H9 (cell line): Measurements from ENCODE around the gene HCN2. TPM values are rescaled to one million over a fixed set of nuclear protein-coding genes. Genes with fewer than 3 reads are reported as not detected.

Experiments
- DNase-seq: peaks from one replicate; pipeline ENCODE4 v3.0.0-alpha.2; 2017
- H2AFZ ChIP-seq: one replicate; pipeline ENCODE4 v1.6.1; 2013; ENCODE audit warnings: mild to moderate bottlenecking, low read length, control low read depth, moderate library complexity
- H2AK5ac ChIP-seq: 2 replicates; pipeline ENCODE4 v1.6.1; 2013; ENCODE audit warnings: low read length, control low read depth, mixed read lengths; ENCODE audit not compliant: insufficient read length
- H2BK120ac ChIP-seq: one replicate; pipeline ENCODE4 v1.6.1; 2013; ENCODE audit warnings: low read depth, mild to moderate bottlenecking, low read length, control low read depth, inconsistent platforms; ENCODE audit not compliant: poor library complexity, severe bottlenecking
- H2BK12ac ChIP-seq: 2 replicates; pipeline ENCODE4 v1.6.1; 2013; ENCODE audit warnings: low read length, control low read depth, mixed read lengths, low read depth; ENCODE audit not compliant: insufficient read length
- H2BK15ac ChIP-seq: 2 replicates; pipeline ENCODE4 v1.6.1; 2013; ENCODE audit warnings: low read depth, low read length, control low read depth
- H2BK20ac ChIP-seq: one replicate; pipeline ENCODE4 v1.6.1; 2013; ENCODE audit warnings: low read depth, mild to moderate bottlenecking, low read length, control low read depth, inconsistent platforms; ENCODE audit not compliant: poor library complexity, severe bottlenecking
- H2BK5ac ChIP-seq: 2 replicates; pipeline ENCODE4 v1.6.1; 2013; ENCODE audit warnings: low read length, control low read depth, mixed read lengths; ENCODE audit not compliant: insufficient read length
- H3K14ac ChIP-seq: 2 replicates; pipeline ENCODE4 v1.6.1; 2013; ENCODE audit warnings: low read length, control low read depth; ENCODE audit not compliant: insufficient read depth
- H3K18ac ChIP-seq: 2 replicates; pipeline ENCODE4 v1.6.1; 2013; ENCODE audit warnings: low read depth, mild to moderate bottlenecking, mixed read lengths, low read length, control low read depth; ENCODE audit not compliant: insufficient read length
- H3K23ac ChIP-seq: 2 replicates; pipeline ENCODE4 v1.6.1; 2013; ENCODE audit warnings: low read length, control low read depth, mixed read lengths, low read depth; ENCODE audit not compliant: insufficient read length
- H3K23me2 ChIP-seq: 2 replicates; pipeline ENCODE4 v1.6.1; 2013; ENCODE audit warnings: low read depth, mild to moderate bottlenecking, mixed read lengths, low read length, control low read depth; ENCODE audit not compliant: insufficient read length, poor library complexity, severe bottlenecking
- H3K27ac ChIP-seq: 2 replicates; pipeline ENCODE4 v1.5.1; 2013; ENCODE audit warnings: low read length, control low read depth, mixed read lengths, low read depth; ENCODE audit not compliant: insufficient read length
- H3K27me3 ChIP-seq: 2 replicates; pipeline ENCODE4 v1.6.1; 2013; ENCODE audit warnings: low read length, control low read depth, inconsistent platforms; ENCODE audit not compliant: insufficient read depth
- H3K4ac ChIP-seq: 2 replicates; pipeline ENCODE4 v1.6.1; 2013; ENCODE audit warnings: low read depth, mild to moderate bottlenecking, control low read depth, inconsistent platforms, low read length, moderate library complexity
- H3K4me1 ChIP-seq: 2 replicates; pipeline ENCODE4 v1.6.1; 2013; ENCODE audit warnings: low read length, control low read depth, inconsistent platforms; ENCODE audit not compliant: insufficient read depth
- H3K4me2 ChIP-seq: 2 replicates; pipeline ENCODE4 v1.6.1; 2013; ENCODE audit warnings: low read length, control low read depth, mixed read lengths; ENCODE audit not compliant: insufficient read length, insufficient read depth
- H3K56ac ChIP-seq: 2 replicates; pipeline ENCODE4 v1.6.1; 2013; ENCODE audit warnings: low read depth, mild to moderate bottlenecking, mixed read lengths, low read length, control low read depth; ENCODE audit not compliant: insufficient read length
- H3K79me1 ChIP-seq: 2 replicates; pipeline ENCODE4 v1.6.1; 2013; ENCODE audit warnings: low read depth, mild to moderate bottlenecking, moderate library complexity, low read length, control low read depth, inconsistent platforms; ENCODE audit not compliant: insufficient read depth, poor library complexity, severe bottlenecking
- H3K79me2 ChIP-seq: 2 replicates; pipeline ENCODE4 v1.6.1; 2013; ENCODE audit warnings: low read length, control low read depth, inconsistent platforms; ENCODE audit not compliant: insufficient read depth
- H3K9ac ChIP-seq: 2 replicates; pipeline ENCODE4 v1.6.1; 2013; ENCODE audit warnings: low read length, control low read depth, mixed read lengths; ENCODE audit not compliant: insufficient read length; ENCODE audit errors: extremely low read depth
- H3K9me3 ChIP-seq: one replicate; pipeline ENCODE4 v1.6.1; 2013; ENCODE audit warnings: low read depth, low read length, inconsistent platforms; ENCODE audit not compliant: control insufficient read depth
- H3T11ph ChIP-seq: one replicate; pipeline ENCODE4 v1.6.1; 2013; ENCODE audit warnings: mild to moderate bottlenecking, low read length, control low read depth, inconsistent platforms
- H4K20me1 ChIP-seq: one replicate; pipeline ENCODE4 v1.6.1; 2013; ENCODE audit not compliant: control insufficient read depth, insufficient read length, insufficient read depth
- H4K5ac ChIP-seq: 2 replicates; pipeline ENCODE4 v1.6.1; 2013; ENCODE audit warnings: low read depth, mild to moderate bottlenecking, mixed read lengths, low read length, control low read depth; ENCODE audit not compliant: insufficient read length
- H4K8ac ChIP-seq: replicated peaks from 2 replicates; pipeline ENCODE4 v1.6.1; 2013; ENCODE audit warnings: low read length, control low read depth, mixed read lengths, low read depth; ENCODE audit not compliant: insufficient read length
- H4K91ac ChIP-seq: 2 replicates; pipeline ENCODE4 v1.6.1; 2013; ENCODE audit warnings: low read depth, mild to moderate bottlenecking, moderate library complexity, mixed read lengths, low read length, control low read depth; ENCODE audit not compliant: insufficient read length
- H3K27ac Mint-ChIP-seq, 3 experiments: 2 replicates in 2 of 3; 3 replicates in 1 of 3; pipeline ENCODE4 v1.8.0; 2020 to 2021; ENCODE audit warnings: mixed read lengths in 3 of 3, mild to moderate bottlenecking in 1 of 3, moderate library complexity in 1 of 3
- H3K27me3 Mint-ChIP-seq: 2 replicates; pipeline ENCODE4 v1.8.0; 2021; ENCODE audit warnings: low read depth, mild to moderate bottlenecking, moderate library complexity, mixed read lengths
- H3K36me3 Mint-ChIP-seq, 3 experiments: 2 replicates in 2 of 3; 3 replicates in 1 of 3; pipeline ENCODE4 v1.8.0; 2020 to 2021; ENCODE audit warnings: low read depth in 3 of 3, mixed read lengths in 3 of 3; ENCODE audit not compliant: insufficient read depth in 1 of 3
- H3K4me1 Mint-ChIP-seq, 2 experiments: 2 replicates each; pipeline ENCODE4 v1.8.0; 2020; ENCODE audit warnings: mixed read lengths in 2 of 2
- H3K4me3 Mint-ChIP-seq, 2 experiments: 2 replicates in 1 of 2; 3 replicates in 1 of 2; pipeline ENCODE4 v1.8.0; 2020 to 2021; ENCODE audit warnings: mild to moderate bottlenecking in 2 of 2, mixed read lengths in 2 of 2, moderate library complexity in 1 of 2
- H3K9me3 Mint-ChIP-seq, 2 experiments: 2 replicates in 1 of 2; 3 replicates in 1 of 2; pipeline ENCODE4 v1.8.0; 2020; ENCODE audit warnings: mild to moderate bottlenecking in 2 of 2, mixed read lengths in 2 of 2, moderate library complexity in 1 of 2
- WGBS: extraction: QIAGEN DNeasy Blood & Tissue Kit; methylation state at CpG from one replicate; pipeline ENCODE4 v1.1.7; 2013; ENCODE audit warnings: missing lambda C conversion rate, low lambda C conversion rate, mixed read lengths; ENCODE audit not compliant: insufficient read length; ENCODE audit errors: extremely low coverage; 5-methylcytosine and 5-hydroxymethylcytosine counted together
- total RNA-seq: library from RNA; stranded (reverse); gene quantifications from 2 replicates; pipeline ENCODE4 v1.2.1, GENCODE V29; 2021
- TF ChIP-seq, protein P1 (sequence below): fragments of 200-600 bp; sonication (generic); conservative IDR thresholded peaks from 3 replicates; pipeline ENCODE4 v1.8.0; 2021; ENCODE audit warnings: antibody characterized with exemption, mild to moderate bottlenecking

HCN2 gene
- total RNA-seq, 1 experiment from 2014 or later, result 3.7 TPM

DNA sequence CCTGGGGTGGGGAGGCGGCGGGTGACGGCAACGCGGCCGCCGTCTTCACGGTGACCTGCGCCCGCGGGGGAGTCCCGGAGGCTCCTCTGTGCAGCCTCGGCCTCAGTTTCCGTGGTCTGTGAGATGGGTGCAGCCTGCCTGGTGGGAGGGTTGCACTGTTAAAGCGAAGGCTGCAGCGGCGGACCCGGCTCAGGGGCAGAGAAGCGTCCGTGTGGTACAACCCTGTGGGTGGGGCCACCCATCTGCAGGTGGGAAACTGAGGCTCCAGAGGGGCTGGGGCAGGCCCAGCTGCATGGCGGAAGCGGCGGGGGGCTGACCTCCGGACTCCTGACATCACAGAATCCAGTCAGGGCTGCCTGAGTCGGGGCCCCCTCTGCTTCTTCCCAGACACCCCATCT, 50.5 kb downstream of the HCN2 start:
- Mint-ChIP-seq H3K4me3 (peak overlapping the region; percentile 30 to 55; a peak in 4 of 5 replicates), H3K27ac (no peak overlapping the region), H3K9me3 (0 out of 5 replicates have a peak, but pooled peaks cover 0 to 3% of the 10 kb centered on the region in 2 experiments), H3K27me3 (peaks cover 29% of the 10 kb centered on the region), H3K4me1 (peaks cover 4 to 5% of the 10 kb centered on the region in 2 experiments; a peak in 3 of 4 replicates), H3K36me3 (peaks cover 3 to 4% (median 4%) of the 10 kb centered on the region in 3 experiments; a peak in 6 of 7 replicates)
- TF ChIP-seq, protein P1, sequence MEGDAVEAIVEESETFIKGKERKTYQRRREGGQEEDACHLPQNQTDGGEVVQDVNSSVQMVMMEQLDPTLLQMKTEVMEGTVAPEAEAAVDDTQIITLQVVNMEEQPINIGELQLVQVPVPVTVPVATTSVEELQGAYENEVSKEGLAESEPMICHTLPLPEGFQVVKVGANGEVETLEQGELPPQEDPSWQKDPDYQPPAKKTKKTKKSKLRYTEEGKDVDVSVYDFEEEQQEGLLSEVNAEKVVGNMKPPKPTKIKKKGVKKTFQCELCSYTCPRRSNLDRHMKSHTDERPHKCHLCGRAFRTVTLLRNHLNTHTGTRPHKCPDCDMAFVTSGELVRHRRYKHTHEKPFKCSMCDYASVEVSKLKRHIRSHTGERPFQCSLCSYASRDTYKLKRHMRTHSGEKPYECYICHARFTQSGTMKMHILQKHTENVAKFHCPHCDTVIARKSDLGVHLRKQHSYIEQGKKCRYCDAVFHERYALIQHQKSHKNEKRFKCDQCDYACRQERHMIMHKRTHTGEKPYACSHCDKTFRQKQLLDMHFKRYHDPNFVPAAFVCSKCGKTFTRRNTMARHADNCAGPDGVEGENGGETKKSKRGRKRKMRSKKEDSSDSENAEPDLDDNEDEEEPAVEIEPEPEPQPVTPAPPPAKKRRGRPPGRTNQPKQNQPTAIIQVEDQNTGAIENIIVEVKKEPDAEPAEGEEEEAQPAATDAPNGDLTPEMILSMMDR, result no peak
- H3K18ac ChIP-seq, result no peak overlapping the region
- H4K91ac ChIP-seq, result no peak overlapping the region
- no peaks in the 10 kb centered on the region; the same call in 1 of the 2 replicates for H3K27me3 ChIP-seq
- no peak overlapping the region for H3K14ac ChIP-seq
- H3K79me1 ChIP-seq, result no peaks in the 10 kb centered on the region
- no peak overlapping the region for H2AK5ac ChIP-seq
- H2BK120ac ChIP-seq, result no peak overlapping the region
- H2BK20ac ChIP-seq, result no peak overlapping the region
- DNase-seq, result no peak
- H3K23me2 ChIP-seq, result no peaks in the 10 kb centered on the region
- H3K79me2 ChIP-seq, result no peaks in the 10 kb centered on the region
- no peak overlapping the region for H4K8ac ChIP-seq
- H3K27ac ChIP-seq, result no peak overlapping the region
- H3K4me2 ChIP-seq, result peak overlapping the region; percentile 23
- no peaks in the 10 kb centered on the region for H3K4me1 ChIP-seq
- WGBS, result no CpG with 5 or more reads among the region's 25 CpGs
- H3T11ph ChIP-seq, result no peak overlapping the region
- H4K20me1 ChIP-seq, result no peaks in the 10 kb centered on the region
- H3K9ac ChIP-seq, result no peak overlapping the region
- H3K4ac ChIP-seq, result no peak overlapping the region
- H4K5ac ChIP-seq, result no peak overlapping the region
- H3K23ac ChIP-seq, result no peak overlapping the region
- no peak overlapping the region for H2BK5ac ChIP-seq
- no peak overlapping the region for H2AFZ ChIP-seq
- no peaks in the 10 kb centered on the region for H3K9me3 ChIP-seq
- no peak overlapping the region for H3K56ac ChIP-seq
- no peak overlapping the region for H2BK12ac ChIP-seq
- H2BK15ac ChIP-seq, result no peak overlapping the region
